ENCODE data around the gene LRRC27. TPM values are rescaled to one million over a fixed set of nuclear protein-coding genes. Genes with fewer than 3 reads are reported as not detected.

The LRRC27 gene
- polyA plus RNA-seq, 1 donor from 2014 or later, result 14.5 TPM

GRCh38 chr10:132296666-132297443, 35.1 kb upstream of the LRRC27 start:
- Mint-ChIP-seq H3K36me3 (peaks cover 2% of the 10 kb centered on the region), H3K27ac (no peak overlapping the region), H3K27me3 (peaks cover 31% of the 10 kb centered on the region), H3K9me3 (no peaks in the 10 kb centered on the region), H3K4me1 (peaks cover 1 to 8% (median 4%) of the 10 kb centered on the region in 3 donors), H3K4me3 (peak overlapping the region in 1 of 4 donors; percentile 5)

GRCh38 chr10:132297526-132297925, 34.5 kb upstream of the LRRC27 start:
- H3K4me3 Mint-ChIP-seq, result no peak overlapping the region
- no peaks in the 10 kb centered on the region for H3K9me3 Mint-ChIP-seq
- H3K36me3 Mint-ChIP-seq, result no peaks in the 10 kb centered on the region
- H3K27ac Mint-ChIP-seq, result no peak overlapping the region
- H3K27me3 Mint-ChIP-seq, result peaks cover 31% of the 10 kb centered on the region
- H3K4me1 Mint-ChIP-seq, result peaks cover 1 to 8% (median 4%) of the 10 kb centered on the region in 3 donors

DNA sequence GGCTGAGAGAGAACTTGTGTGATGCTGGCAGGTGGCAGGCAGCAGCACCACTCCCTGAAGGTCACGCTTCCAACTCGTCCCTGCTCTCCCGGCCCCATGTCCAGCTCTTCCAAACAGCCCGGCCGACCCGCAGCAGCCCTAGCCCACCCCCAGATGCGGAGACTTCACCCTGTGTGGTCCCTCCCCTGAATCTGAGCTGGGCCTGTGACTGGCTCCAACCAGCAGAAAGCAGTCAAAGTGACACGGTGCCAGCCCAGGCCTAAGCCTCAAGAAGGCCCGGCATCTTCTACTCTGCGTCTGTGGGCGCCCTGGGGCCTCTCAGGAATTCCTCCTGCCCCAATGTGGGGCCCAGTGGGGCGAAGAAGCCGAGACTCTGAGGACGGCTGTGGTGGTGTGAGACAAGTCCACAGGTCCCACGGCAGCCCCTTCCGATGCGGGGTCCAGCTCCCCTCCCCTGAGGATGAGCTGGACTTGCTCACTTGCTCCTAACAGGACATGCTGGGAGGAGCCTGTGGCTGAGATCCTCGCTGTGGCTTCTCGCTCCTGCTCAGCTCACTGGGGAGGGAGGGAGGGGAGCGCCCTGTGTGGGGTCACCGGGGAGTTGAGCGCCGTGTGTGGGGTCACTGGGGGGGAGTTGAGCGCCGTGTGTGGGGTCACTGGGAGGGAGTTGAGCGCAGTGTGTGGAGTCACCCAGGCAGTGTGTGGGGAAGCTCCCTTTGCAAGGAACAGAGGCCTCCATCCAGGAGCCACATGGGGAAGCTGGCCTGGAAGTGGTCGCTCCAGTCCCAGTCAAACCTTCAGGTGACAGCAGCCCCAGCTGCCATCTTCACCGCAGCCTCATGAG, 33.7 kb upstream of the LRRC27 start:
- H3K27me3 Mint-ChIP-seq, result peaks cover 29% of the 10 kb centered on the region
- H3K4me1 Mint-ChIP-seq, result peaks cover 1 to 9% (median 4%) of the 10 kb centered on the region in 3 donors
- H3K27ac Mint-ChIP-seq, result no peak overlapping the region
- no peaks in the 10 kb centered on the region for H3K36me3 Mint-ChIP-seq
- no peak overlapping the region for H3K4me3 Mint-ChIP-seq
- no peaks in the 10 kb centered on the region for H3K9me3 Mint-ChIP-seq

DNA sequence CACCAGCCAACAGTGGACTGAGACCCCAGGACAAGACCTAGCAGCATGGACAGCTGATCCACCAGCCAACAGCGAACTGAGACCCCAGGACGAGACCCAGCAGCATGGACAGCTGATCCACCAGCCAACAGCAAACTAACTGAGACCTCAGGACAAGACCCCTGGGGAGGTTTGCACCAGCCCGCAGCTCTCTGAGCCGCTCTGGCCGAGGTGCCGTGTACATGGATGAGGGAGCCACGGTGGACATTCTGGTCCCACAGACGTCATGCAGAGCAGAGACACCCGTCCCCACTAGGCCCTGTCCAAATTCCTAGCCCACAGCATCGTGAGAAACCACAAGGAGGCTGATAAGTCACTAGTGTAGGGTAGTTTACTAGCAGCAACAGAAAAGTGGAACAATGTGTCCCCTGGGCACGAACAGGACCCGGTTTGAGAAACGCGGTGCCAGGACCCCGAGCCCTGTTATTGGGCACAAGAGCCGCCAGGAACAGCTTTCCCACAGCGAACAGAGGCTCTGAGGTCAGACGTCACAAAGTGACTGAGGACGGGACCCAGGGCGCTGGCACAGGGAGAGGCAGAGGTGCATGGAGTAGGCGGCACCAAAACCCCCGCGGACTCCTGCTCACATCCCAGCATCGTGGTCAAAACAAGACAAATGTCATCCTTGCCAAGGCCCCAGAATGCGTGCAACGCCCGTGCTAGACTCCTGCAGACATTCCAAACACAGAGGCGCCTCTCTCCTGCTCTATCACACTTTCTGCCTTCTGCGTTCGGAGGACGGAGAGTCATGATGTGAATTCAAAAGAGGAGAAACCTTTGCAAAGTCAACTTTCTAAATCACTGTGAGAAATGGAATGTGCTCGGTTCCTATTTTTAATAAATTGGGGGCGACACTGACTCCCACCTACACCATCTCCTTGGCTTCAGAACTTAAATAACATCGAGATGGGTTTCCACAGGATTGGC, 32.3 kb upstream of the LRRC27 start:
- no peaks in the 10 kb centered on the region for H3K36me3 Mint-ChIP-seq
- peaks cover 34% of the 10 kb centered on the region for H3K27me3 Mint-ChIP-seq
- no peaks in the 10 kb centered on the region for H3K9me3 Mint-ChIP-seq
- H3K27ac Mint-ChIP-seq, result no peak overlapping the region
- peaks cover 1 to 15% (median 4%) of the 10 kb centered on the region in 3 donors for H3K4me1 Mint-ChIP-seq
- no peak overlapping the region for H3K4me3 Mint-ChIP-seq

- Mint-ChIP-seq H3K4me1 (peaks cover 1 to 15% (median 4%) of the 10 kb centered on the region in 3 donors), H3K4me3 (no peak overlapping the region), H3K27ac (peak overlapping the region in 1 of 3 donors; percentile 46), H3K9me3 (no peaks in the 10 kb centered on the region), H3K36me3 (no peaks in the 10 kb centered on the region), H3K27me3 (peaks cover 32% of the 10 kb centered on the region)
These were observed 31.4 kb upstream of the LRRC27 start for GRCh38 chr10:132300582-132300981.

DNA sequence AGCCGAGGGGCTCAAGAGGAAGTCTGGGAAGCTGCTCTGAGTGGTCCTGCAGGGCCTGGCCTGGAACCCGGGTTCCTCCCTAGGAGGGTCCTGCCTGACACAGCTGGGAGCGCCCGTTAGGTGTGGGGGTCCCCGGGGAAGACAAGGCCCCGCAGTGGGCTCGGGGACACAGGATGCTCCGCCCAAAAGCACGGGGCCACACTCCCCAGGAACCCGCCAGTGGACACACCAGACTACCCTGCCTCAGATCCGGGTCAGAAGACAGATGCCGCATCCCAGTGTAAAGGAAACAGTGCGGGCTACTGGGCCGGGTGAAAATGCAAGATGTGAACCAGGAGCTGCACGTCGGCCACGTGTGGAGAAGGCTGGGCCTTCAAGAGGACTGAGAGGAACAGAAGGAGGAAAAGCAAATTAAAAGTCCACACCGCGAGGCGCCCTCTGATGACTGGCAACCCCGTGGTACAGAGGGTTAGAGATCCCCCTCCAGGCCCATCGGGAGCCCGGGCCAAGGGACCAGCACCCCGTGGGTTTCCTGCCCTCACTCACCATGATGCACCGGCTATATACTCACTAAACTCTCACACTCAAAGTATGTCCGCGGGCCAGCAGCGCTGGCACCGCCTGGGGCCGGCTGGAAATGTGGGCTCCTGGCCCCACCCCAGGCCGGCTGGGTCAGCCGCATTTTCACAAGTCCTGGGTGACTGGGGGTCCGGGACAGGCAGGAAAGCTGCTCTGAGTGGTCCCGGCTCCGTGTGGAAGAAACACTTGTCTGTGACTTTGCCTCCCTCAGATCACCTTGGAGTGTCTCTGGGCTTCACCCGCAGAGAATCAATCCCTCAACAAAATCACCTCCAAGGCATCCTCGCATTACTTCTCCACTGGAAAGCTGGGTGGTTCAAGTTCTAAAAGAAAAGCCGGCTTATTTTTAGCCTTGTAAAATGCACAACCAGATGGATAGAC, 30.3 kb upstream of the LRRC27 start:
- H3K9me3 Mint-ChIP-seq, result no peaks in the 10 kb centered on the region
- H3K4me1 Mint-ChIP-seq, result peaks cover 4 to 15% (median 8%) of the 10 kb centered on the region in 3 donors
- H3K27ac Mint-ChIP-seq, result no peak overlapping the region
- no peaks in the 10 kb centered on the region for H3K36me3 Mint-ChIP-seq
- H3K4me3 Mint-ChIP-seq, result no peak overlapping the region
- H3K27me3 Mint-ChIP-seq, result peaks cover 33% of the 10 kb centered on the region

- peak overlapping the region in 1 of 4 donors; percentile 80 for H3K4me3 Mint-ChIP-seq
- no peak overlapping the region for H3K27ac Mint-ChIP-seq
- H3K9me3 Mint-ChIP-seq, result no peaks in the 10 kb centered on the region
- H3K27me3 Mint-ChIP-seq, result peaks cover 33% of the 10 kb centered on the region
- peaks cover 3 to 11% (median 9%) of the 10 kb centered on the region in 3 donors for H3K4me1 Mint-ChIP-seq
- no peaks in the 10 kb centered on the region for H3K36me3 Mint-ChIP-seq
These were observed 29.3 kb upstream of the LRRC27 start for GRCh38 chr10:132302421-132303310.

DNA sequence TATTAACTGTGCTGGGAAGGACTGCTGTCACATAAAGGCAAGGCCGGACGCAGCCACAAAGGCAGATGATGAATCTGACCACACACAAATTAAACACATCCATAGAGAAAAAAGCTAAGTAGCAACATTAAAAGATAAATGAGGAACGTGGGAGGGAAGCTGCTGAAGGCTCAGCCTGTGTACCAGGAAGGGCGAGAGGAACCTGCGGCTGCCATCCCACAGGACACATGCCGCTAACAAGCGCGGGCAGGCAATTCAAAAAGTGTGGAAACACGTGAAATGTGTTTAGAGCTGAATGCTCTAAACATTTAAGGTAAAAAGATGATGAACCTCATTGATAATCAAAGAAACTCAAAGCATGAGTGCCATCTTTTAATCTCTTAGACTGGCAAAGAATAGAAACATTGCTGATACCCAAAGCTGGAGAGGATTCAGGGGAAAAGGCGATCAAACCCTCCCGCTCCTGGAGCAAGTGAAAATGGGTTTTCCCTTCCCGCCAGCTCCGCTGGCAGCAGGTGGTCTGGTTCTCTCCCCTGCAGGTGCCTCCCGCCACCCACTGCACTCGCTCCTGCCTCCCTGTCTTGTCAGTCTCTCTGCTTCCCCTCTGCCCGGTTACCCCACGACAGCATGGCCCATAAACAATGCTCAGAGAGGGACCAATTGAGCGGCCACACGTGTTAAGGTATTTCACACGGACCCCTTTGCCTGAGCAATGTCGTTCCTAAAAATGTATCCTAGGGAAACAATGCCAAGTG, 28.5 kb upstream of the LRRC27 start:
- Mint-ChIP-seq H3K4me3 (peak overlapping the region in 1 of 4 donors; percentile 80), H3K9me3 (no peaks in the 10 kb centered on the region), H3K27me3 (peaks cover 29% of the 10 kb centered on the region), H3K4me1 (peaks cover 3 to 9% (median 8%) of the 10 kb centered on the region in 3 donors), H3K36me3 (no peaks in the 10 kb centered on the region), H3K27ac (peak overlapping the region in 1 of 3 donors; percentile 29)

GRCh38 chr10:132304756-132305509, 27.1 kb upstream of the LRRC27 start:
- Mint-ChIP-seq H3K27ac (no peak overlapping the region), H3K4me3 (peak overlapping the region in 1 of 4 donors; percentile 80), H3K9me3 (no peaks in the 10 kb centered on the region), H3K27me3 (peaks cover 29% of the 10 kb centered on the region), H3K36me3 (no peaks in the 10 kb centered on the region), H3K4me1 (peaks cover 3 to 9% (median 8%) of the 10 kb centered on the region in 3 donors)

- Mint-ChIP-seq H3K36me3 (no peaks in the 10 kb centered on the region), H3K9me3 (no peaks in the 10 kb centered on the region), H3K4me3 (peak overlapping the region in 3 of 4 donors; percentile 79 to 80 (median 80)), H3K27ac (peak overlapping the region in 2 of 3 donors; percentile 32 to 65), H3K27me3 (peaks cover 28% of the 10 kb centered on the region), H3K4me1 (peaks cover 3 to 9% (median 8%) of the 10 kb centered on the region in 3 donors)
These were observed 26.2 kb upstream of the LRRC27 start for GRCh38 chr10:132305654-132306342.

DNA sequence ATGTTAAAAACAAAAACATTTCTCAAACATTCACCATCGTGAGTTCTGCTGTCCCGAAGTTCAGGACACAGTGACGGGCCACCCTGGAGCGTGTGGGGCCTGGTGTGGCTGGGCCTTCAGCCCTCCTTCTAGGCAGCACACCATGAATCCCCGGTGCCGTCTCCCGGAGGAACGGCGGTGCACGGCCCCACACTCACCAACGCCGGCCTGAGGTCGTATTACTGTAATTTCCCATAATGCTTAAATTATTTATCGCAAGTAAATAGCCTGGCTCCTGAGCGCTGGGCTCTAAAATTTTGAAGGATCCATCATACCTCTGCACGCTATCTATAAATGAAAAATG, 25.7 kb upstream of the LRRC27 start:
- Mint-ChIP-seq H3K27ac (peak overlapping the region in 2 of 3 donors; percentile 32 to 65), H3K36me3 (no peaks in the 10 kb centered on the region), H3K4me1 (peaks cover 3 to 9% (median 8%) of the 10 kb centered on the region in 3 donors), H3K9me3 (no peaks in the 10 kb centered on the region), H3K4me3 (peak overlapping the region in 3 of 4 donors; percentile 79 to 93 (median 80)), H3K27me3 (peaks cover 28% of the 10 kb centered on the region)

Measured in IgD-negative memory B cell (primary cell).